ENCODE measurements around the gene ASIC2. TPM values are rescaled to one million over a fixed set of nuclear protein-coding genes. Genes with fewer than 3 reads are reported as not detected.

ASIC2 gene
- total RNA-seq, 1 experiment from 2014 or later, result 0.74 TPM

GRCh38 chr17:33002246-33002645, 290.8 kb downstream of the ASIC2 start:
- Histone ChIP-seq H3K9me3 (ENCODE audit: control insufficient read depth, low read depth, low read length) (no peaks in the 10 kb centered on the region), H4K8ac (replicated peaks; ENCODE audit: insufficient read length, low read depth, low read length) (no peak overlapping the region)

More at GRCh38 chr17:33002246-33002645, 290.8 kb downstream of the ASIC2 start:
- H3K79me2 ChIP-seq (ENCODE audit: insufficient read depth, low read length), result no peaks in the 10 kb centered on the region
- no peak overlapping the region for H2BK20ac ChIP-seq (ENCODE audit: low read depth, low read length, poor library complexity, severe bottlenecking)
- peaks cover 11 to 17% of the 10 kb centered on the region in 2 experiments for H3K4me1 Mint-ChIP-seq
- no peaks in the 10 kb centered on the region for H3K27me3 ChIP-seq (ENCODE audit: insufficient read depth, low read length)
- no peak overlapping the region for H3K4ac ChIP-seq (ENCODE audit: low read depth, low read length)
- no peak overlapping the region for H2AFZ ChIP-seq (ENCODE audit: low read length)
- H3T11ph ChIP-seq (ENCODE audit: low read length), result no peak overlapping the region
- no peaks in the 10 kb centered on the region for H4K20me1 ChIP-seq (ENCODE audit: control insufficient read depth, insufficient read depth, insufficient read length)
- H3K18ac ChIP-seq (ENCODE audit: insufficient read length, low read depth, low read length), result no peak overlapping the region
- no peak overlapping the region for H3K27ac Mint-ChIP-seq
- H3K36me3 Mint-ChIP-seq (ENCODE audit: insufficient read depth in 1 of 3, low read depth in 3 of 3), result no peaks in the 10 kb centered on the region
- no peak overlapping the region for H3K56ac ChIP-seq (ENCODE audit: insufficient read length, low read depth, low read length)
- H3K79me1 ChIP-seq (ENCODE audit: insufficient read depth, low read depth, low read length, poor library complexity, severe bottlenecking), result no peaks in the 10 kb centered on the region
- H4K5ac ChIP-seq (ENCODE audit: insufficient read length, low read depth, low read length), result no peak overlapping the region
- no peak overlapping the region for H2BK120ac ChIP-seq (ENCODE audit: low read depth, low read length, poor library complexity, severe bottlenecking)
- H2AK5ac ChIP-seq (ENCODE audit: insufficient read length, low read length), result no peak overlapping the region
- H2BK12ac ChIP-seq (ENCODE audit: insufficient read length, low read depth, low read length), result no peak overlapping the region
- no peak overlapping the region for H2BK15ac ChIP-seq (ENCODE audit: low read depth, low read length)
- H3K23me2 ChIP-seq (ENCODE audit: insufficient read length, low read depth, low read length, poor library complexity, severe bottlenecking), result no peaks in the 10 kb centered on the region
- H3K9ac ChIP-seq (ENCODE audit: extremely low read depth, insufficient read length, low read length), result no peak overlapping the region
- no peak overlapping the region for H3K4me2 ChIP-seq (ENCODE audit: insufficient read depth, insufficient read length, low read length)
- no peak overlapping the region for H3K4me3 Mint-ChIP-seq
- H3K14ac ChIP-seq (ENCODE audit: insufficient read depth, low read length), result no peak overlapping the region
- no peak overlapping the region for H4K91ac ChIP-seq (ENCODE audit: insufficient read length, low read depth, low read length)
- H3K23ac ChIP-seq (ENCODE audit: insufficient read length, low read depth, low read length), result no peak overlapping the region
- H3K9me3 Mint-ChIP-seq, result no peaks in the 10 kb centered on the region
- no peak overlapping the region for H2BK5ac ChIP-seq (ENCODE audit: insufficient read length, low read length)
- no CpG with 5 or more reads among the region's 6 CpGs for WGBS (ENCODE audit: extremely low coverage, insufficient read length, low lambda C conversion rate)
- TF ChIP-seq, protein P1, sequence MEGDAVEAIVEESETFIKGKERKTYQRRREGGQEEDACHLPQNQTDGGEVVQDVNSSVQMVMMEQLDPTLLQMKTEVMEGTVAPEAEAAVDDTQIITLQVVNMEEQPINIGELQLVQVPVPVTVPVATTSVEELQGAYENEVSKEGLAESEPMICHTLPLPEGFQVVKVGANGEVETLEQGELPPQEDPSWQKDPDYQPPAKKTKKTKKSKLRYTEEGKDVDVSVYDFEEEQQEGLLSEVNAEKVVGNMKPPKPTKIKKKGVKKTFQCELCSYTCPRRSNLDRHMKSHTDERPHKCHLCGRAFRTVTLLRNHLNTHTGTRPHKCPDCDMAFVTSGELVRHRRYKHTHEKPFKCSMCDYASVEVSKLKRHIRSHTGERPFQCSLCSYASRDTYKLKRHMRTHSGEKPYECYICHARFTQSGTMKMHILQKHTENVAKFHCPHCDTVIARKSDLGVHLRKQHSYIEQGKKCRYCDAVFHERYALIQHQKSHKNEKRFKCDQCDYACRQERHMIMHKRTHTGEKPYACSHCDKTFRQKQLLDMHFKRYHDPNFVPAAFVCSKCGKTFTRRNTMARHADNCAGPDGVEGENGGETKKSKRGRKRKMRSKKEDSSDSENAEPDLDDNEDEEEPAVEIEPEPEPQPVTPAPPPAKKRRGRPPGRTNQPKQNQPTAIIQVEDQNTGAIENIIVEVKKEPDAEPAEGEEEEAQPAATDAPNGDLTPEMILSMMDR (conservative IDR thresholded peaks at IDR 0.05), result no peak
- no peak for DNase-seq
- H3K27ac ChIP-seq (ENCODE audit: insufficient read length, low read depth, low read length), result no peak overlapping the region
- no peaks in the 10 kb centered on the region for H3K4me1 ChIP-seq (ENCODE audit: insufficient read depth, low read length)
- H3K27me3 Mint-ChIP-seq (ENCODE audit: low read depth), result peaks cover 38% of the 10 kb centered on the region

All from H9 (cell line).